ENCODE results near the gene OBSCN. TPM values are rescaled to one million over a fixed set of nuclear protein-coding genes. Genes with fewer than 3 reads are reported as not detected.

Gene OBSCN
- total RNA-seq, 2 experiments from 2014 or later: 14.3 to 14.9 TPM

- Mint-ChIP-seq H3K27ac (peak overlapping the region; percentile 89), H3K27me3 (no peaks in the 10 kb centered on the region), H3K36me3 (no peaks in the 10 kb centered on the region), H3K9me3 (no peaks in the 10 kb centered on the region), H3K4me3 (peak overlapping the region; percentile 68), H3K4me1 (ENCODE audit: low read depth) (peaks cover 33% of the 10 kb centered on the region)
- POLR2A ChIA-PET: interaction anchor here (3.2 kb wide), 1 partner anchor 24 kb away, joined by 33 read pairs; the partner anchor contains the start of gene GUK1
- CTCF ChIA-PET: interaction anchor here (1.2 to 1.5 kb wide), 3 partner anchors 21 to 160 kb away, joined by 5 to 8 read pairs (median 6); partner anchors contain the start of gene GUK1
- no peak for DNase-seq
- intact Hi-C loops (cut with micrococcal nuclease): loop anchor here (10.0 kb wide), 2 partner anchors 241 to 429 kb away; partner anchors contain the start of genes JMJD4, SNAP47 and TRIM11
Measured at GRCh38 chr1:228163776-228164519, 43.9 kb upstream of the OBSCN start.

DNA sequence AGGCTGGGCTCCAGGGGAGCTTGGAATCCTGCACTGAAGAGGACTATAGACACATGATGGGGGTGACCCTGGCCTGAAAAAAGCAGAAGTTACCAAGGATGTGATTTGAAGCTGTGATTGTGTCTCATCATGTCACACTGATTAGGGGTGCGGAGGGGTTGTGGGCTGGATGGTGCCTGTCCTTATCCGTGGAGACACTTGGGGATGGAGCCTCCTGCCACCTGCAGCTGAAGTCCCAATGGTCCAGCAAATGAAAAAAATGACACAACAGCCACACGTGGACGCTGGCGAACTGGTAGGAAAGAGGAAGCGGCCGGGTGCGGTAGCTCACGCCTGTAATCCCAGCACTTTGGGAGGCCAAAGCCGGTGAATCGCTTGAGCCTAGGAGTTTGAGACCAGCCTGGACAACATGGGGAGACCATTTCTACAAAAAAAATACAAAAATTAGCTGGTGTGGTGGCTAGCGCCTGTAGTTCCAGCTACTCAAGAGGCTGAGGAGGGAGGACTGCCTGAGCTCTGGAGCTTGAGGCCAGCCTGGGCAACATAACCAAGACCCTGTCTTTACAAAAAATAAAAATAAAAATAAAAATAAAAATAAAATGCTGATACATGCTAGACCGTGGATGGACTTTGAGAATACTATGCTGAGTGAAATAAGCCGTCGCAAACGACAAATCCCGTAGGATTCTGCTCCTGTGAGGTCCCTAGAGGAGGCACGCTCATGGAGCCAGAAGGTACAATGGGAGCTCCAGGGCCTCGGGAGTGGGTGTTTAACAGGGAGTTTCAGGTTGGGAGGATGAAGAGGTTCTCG, 43.1 kb upstream of the OBSCN start:
- DNase-seq: no peak
- Mint-ChIP-seq H3K9me3 (no peaks in the 10 kb centered on the region), H3K4me3 (peak overlapping the region; percentile 81), H3K27ac (peak overlapping the region; percentile 89), H3K27me3 (no peaks in the 10 kb centered on the region), H3K4me1 (ENCODE audit: low read depth) (peaks cover 33% of the 10 kb centered on the region), H3K36me3 (no peaks in the 10 kb centered on the region)
- ChIA-PET CTCF (interaction anchor here (0.6 to 4.4 kb wide), 16 partner anchors 8 to 336 kb away, joined by 3 to 46 read pairs (median 4); partner anchors contain the start of gene GUK1), POLR2A (interaction anchor here (0.5 to 3.2 kb wide), 11 partner anchors 8 to 572 kb away, joined by 3 to 33 read pairs (median 4); partner anchors contain the start of genes ARF1, GUK1 and TRIM11)
- intact Hi-C loops (cut with micrococcal nuclease): loop anchor here (1.0 to 10.0 kb wide), 5 partner anchors 32 to 430 kb away; partner anchors contain the start of genes C1orf35, JMJD4, SNAP47 and TRIM11

GRCh38 chr1:228165372-228166169, 42.3 kb upstream of the OBSCN start, which contains the start of gene IBA57:
Gene IBA57 (plus strand): TSS chr1:228165804. CDS start chr1:228165817, 13 bp downstream.
- H3K27ac Mint-ChIP-seq: peak within 1 kb of the TSS; percentile 89
- intact Hi-C loops (cut with micrococcal nuclease): loop anchor here (1.0 to 10.0 kb wide), 8 partner anchors 25 to 431 kb away; partner anchors contain the start of genes ARF1, C1orf35, GUK1 and JMJD4
- H3K27me3 Mint-ChIP-seq: no peaks in the 10 kb centered on the region
- peaks cover 33% of the 10 kb centered on the region for H3K4me1 Mint-ChIP-seq (ENCODE audit: low read depth)
- H3K9me3 Mint-ChIP-seq: no peaks in the 10 kb centered on the region
- ChIA-PET CTCF (interaction anchor here (0.6 to 4.4 kb wide), 23 partner anchors 8 to 404 kb away, joined by 3 to 46 read pairs (median 4); partner anchors contain the start of gene GUK1), POLR2A (interaction anchor here (0.7 to 3.2 kb wide), 11 partner anchors 9 to 241 kb away, joined by 3 to 33 read pairs (median 4); partner anchors contain the start of genes ARF1, GUK1 and TRIM11)
- peak; percentile 100 for DNase-seq
- H3K36me3 Mint-ChIP-seq: no peaks in the 10 kb centered on the region
- peak within 1 kb of the TSS; percentile 81 for H3K4me3 Mint-ChIP-seq

- intact Hi-C loops (cut with micrococcal nuclease): loop anchor here (1.0 to 10.0 kb wide), 6 partner anchors 26 to 432 kb away; partner anchors contain the start of genes ARF1, GUK1, JMJD4 and MRPL55
- peak; percentile 76 for DNase-seq
- H3K4me3 Mint-ChIP-seq: peak overlapping the region; percentile 66
- H3K4me1 Mint-ChIP-seq (ENCODE audit: low read depth): peaks cover 33% of the 10 kb centered on the region
- peak overlapping the region; percentile 89 for H3K27ac Mint-ChIP-seq
- H3K27me3 Mint-ChIP-seq: no peaks in the 10 kb centered on the region
- CTCF ChIA-PET: interaction anchor here (0.6 to 4.4 kb wide), 15 partner anchors 9 to 623 kb away, joined by 3 to 46 read pairs (median 4); partner anchors contain the start of gene GUK1
- POLR2A ChIA-PET: interaction anchor here (0.8 to 3.2 kb wide), 7 partner anchors 8 to 240 kb away, joined by 3 to 33 read pairs (median 6); partner anchors contain the start of genes ARF1, GUK1 and TRIM11
- H3K9me3 Mint-ChIP-seq: no peaks in the 10 kb centered on the region
- no peaks in the 10 kb centered on the region for H3K36me3 Mint-ChIP-seq
Measured at GRCh38 chr1:228166170-228166936, 41.5 kb upstream of the OBSCN start.

- ChIA-PET CTCF (interaction anchor here (0.6 to 4.4 kb wide), 2 partner anchors 8 to 38 kb away, joined by 3 to 46 read pairs; no protein-coding TSS in a partner anchor), POLR2A (no interaction called here)
- H3K27me3 Mint-ChIP-seq: no peaks in the 10 kb centered on the region
- intact Hi-C loops (cut with micrococcal nuclease): loop anchor here (5.0 to 10.0 kb wide), 3 partner anchors 36 to 434 kb away; partner anchors contain the start of genes JMJD4, SNAP47 and TRIM11
- H3K36me3 Mint-ChIP-seq: no peaks in the 10 kb centered on the region
- H3K9me3 Mint-ChIP-seq: no peaks in the 10 kb centered on the region
- no peak overlapping the region for H3K4me3 Mint-ChIP-seq
- peaks cover 23% of the 10 kb centered on the region for H3K4me1 Mint-ChIP-seq (ENCODE audit: low read depth)
- H3K27ac Mint-ChIP-seq: no peak overlapping the region
- DNase-seq: no peak
Measured at GRCh38 chr1:228168563-228169270, 39.1 kb upstream of the OBSCN start.

DNA sequence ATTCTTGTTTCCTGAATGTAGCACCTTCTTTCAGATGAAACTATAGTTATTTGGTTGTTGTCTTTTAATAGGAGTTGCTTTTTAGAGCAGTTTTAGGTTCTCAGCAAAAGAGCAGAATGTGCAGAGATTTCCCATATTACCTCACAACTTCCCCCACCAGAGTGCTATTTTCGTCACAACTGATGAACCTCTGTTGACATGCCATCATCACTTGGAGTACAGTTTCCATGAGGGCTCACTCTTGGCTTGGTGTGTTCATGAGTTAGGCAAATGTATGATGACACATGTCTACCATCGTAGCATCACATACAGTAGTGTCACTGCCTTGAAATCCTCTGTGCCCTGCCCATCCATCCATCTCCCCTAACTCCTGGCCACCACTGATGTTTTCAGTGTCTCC, 38.5 kb upstream of the OBSCN start:
- no peaks in the 10 kb centered on the region for H3K9me3 Mint-ChIP-seq
- intact Hi-C loops (cut with micrococcal nuclease): loop anchor here (5.0 to 10.0 kb wide), 3 partner anchors 37 to 435 kb away; partner anchors contain the start of genes JMJD4, SNAP47 and TRIM11
- no peak overlapping the region for H3K4me3 Mint-ChIP-seq
- H3K27ac Mint-ChIP-seq: no peak overlapping the region
- H3K36me3 Mint-ChIP-seq: no peaks in the 10 kb centered on the region
- POLR2A ChIA-PET: no interaction called here
- DNase-seq: no peak
- no peaks in the 10 kb centered on the region for H3K27me3 Mint-ChIP-seq
- CTCF ChIA-PET: no interaction called here
- H3K4me1 Mint-ChIP-seq (ENCODE audit: low read depth): peaks cover 20% of the 10 kb centered on the region

DNA sequence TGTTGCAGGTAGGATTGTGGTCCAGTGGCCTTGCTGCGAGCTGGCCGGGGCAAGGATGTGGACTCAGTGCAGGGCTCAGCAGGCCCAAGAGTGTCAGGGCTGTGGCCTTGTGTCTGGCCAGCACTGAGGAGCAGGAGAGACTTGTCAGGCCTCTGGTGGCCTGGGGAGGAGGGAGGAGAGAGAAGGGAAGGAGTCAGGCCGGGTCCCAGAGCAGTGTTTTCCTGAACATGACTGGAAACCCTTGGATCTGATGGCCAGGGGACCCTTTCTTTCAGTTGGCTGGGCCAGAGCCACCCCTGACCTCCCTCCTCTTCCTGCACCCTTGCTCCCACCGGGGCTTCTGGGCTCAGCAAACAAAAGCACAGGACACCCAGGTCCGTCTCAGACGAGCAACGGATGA, 37.2 kb upstream of the OBSCN start:
- ChIA-PET POLR2A (no interaction called here), CTCF (no interaction called here)
- DNase-seq: no peak
- Mint-ChIP-seq H3K9me3 (no peaks in the 10 kb centered on the region), H3K4me1 (ENCODE audit: low read depth) (peaks cover 15% of the 10 kb centered on the region), H3K36me3 (no peaks in the 10 kb centered on the region), H3K27ac (no peak overlapping the region), H3K4me3 (no peak overlapping the region), H3K27me3 (no peaks in the 10 kb centered on the region)
- intact Hi-C loops (cut with micrococcal nuclease): no loop called here

DNA sequence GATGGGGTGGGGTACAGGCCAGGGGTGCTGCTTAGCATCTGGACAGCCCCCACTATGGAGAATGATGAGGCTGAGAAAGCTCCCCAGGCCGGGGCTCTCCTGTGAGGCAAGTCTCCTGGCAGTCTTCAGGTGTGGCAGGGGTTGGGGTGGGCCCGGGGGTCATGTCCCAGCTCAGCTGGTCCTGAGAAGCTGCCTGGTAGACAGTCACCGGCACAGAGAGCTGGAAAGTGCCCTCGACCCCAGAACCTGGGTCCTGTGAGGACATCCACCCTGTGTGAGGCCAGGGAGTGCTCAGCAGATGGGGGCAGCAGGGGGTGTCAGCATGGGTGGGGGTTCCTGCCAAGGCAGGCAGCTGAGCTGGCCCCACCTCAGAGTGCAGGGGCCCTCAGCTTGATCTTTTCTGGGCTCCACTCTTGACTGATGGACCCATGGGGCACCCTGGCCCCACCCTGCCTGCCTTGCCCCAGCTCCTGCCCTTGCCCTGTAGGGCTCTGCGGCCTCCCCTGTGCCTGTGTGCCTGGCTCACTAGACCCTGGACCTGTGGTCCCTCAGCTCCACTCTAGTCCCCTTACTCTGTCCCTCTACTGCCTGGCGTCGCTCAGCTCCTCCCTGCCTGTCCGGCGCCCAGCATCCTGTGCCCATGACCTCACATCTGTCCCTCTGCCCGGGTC, 36.5 kb upstream of the OBSCN start:
- Mint-ChIP-seq H3K9me3 (no peaks in the 10 kb centered on the region), H3K4me3 (no peak overlapping the region), H3K27ac (no peak overlapping the region), H3K4me1 (ENCODE audit: low read depth) (peaks cover 15% of the 10 kb centered on the region), H3K36me3 (no peaks in the 10 kb centered on the region), H3K27me3 (no peaks in the 10 kb centered on the region)
- POLR2A ChIA-PET: no interaction called here
- no peak for DNase-seq
- CTCF ChIA-PET: no interaction called here
- intact Hi-C loops (cut with micrococcal nuclease): no loop called here

DNA sequence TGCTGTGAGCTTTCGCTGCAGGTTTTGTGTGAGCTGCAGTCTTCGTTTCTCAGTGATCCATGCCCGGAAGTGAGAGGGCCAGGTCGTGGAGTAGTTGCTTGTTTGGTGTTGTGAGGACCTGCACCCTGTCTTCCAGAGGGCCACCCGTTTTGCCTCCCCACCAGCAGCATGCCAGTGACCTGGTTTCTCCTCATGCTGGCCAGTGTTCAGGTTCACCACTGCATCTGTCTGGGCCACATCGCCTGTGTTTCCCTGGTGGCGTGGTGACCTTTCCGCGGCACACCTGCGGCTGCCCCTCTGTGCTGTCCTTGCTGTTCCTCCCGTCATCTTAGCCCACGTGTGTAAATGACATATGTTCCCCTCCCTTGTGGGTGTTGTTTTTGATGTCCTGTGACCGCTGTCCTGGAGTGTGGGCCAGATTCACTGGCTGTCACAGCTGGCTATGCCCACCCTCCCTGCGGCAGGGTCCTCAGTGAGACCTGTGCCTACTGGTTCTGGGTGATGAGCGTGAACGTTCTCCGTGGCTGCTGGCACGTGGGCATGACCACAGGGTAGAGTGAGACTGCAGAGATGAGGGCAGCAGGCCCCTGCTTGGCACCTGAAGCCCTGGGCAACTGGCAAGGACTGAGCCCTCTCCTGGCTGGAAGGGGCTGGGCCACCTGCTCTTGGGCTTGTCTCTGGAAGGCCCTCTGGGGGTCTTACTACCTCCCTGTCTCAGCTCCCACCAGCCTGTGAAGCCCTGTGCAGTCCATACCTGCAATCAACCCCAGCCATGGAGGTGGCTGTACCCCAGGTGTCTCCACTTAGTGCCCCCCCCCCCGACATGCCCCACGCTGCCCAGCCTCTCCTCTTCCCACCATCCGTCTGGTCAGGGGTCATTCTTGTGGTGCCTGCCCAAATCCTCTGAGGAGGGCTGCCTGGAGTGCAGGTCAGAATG, 35.0 kb upstream of the OBSCN start:
- Mint-ChIP-seq H3K4me3 (no peak overlapping the region), H3K27ac (no peak overlapping the region), H3K4me1 (ENCODE audit: low read depth) (peaks cover 6% of the 10 kb centered on the region), H3K27me3 (no peaks in the 10 kb centered on the region), H3K36me3 (no peaks in the 10 kb centered on the region), H3K9me3 (no peaks in the 10 kb centered on the region)
- POLR2A ChIA-PET: interaction anchor here (1.2 kb wide), 1 partner anchor 103 kb away, joined by 3 read pairs; no protein-coding TSS in a partner anchor
- CTCF ChIA-PET: interaction anchor here (1.0 to 1.4 kb wide), 2 partner anchors 8 to 173 kb away, joined by 3 to 8 read pairs; partner anchors contain the start of gene IBA57
- intact Hi-C loops (cut with micrococcal nuclease): no loop called here
- DNase-seq: no peak
